ENCODE data around the gene SPTBN4.

DNA sequence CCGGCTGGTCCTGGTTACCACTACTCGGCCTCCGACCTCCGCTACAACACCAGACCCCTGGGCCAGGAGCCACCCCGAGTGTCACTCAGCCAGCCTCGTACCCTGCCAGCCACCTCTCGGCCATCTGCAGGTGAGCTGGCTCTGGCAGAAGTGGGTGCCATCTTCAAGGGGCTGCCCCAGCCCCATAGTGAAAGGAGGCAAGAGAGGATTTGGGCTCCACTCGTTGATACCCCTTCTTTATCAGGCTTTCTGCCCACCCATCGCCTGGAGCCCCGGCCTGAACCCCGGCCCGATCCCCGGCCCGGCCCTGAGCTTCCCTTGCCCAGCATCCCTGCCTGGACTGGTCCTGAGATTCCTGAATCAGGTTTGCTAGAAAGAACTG lies 141.4 kb downstream of the SPTBN4 start:
- TF ChIP-seq, protein P1, sequence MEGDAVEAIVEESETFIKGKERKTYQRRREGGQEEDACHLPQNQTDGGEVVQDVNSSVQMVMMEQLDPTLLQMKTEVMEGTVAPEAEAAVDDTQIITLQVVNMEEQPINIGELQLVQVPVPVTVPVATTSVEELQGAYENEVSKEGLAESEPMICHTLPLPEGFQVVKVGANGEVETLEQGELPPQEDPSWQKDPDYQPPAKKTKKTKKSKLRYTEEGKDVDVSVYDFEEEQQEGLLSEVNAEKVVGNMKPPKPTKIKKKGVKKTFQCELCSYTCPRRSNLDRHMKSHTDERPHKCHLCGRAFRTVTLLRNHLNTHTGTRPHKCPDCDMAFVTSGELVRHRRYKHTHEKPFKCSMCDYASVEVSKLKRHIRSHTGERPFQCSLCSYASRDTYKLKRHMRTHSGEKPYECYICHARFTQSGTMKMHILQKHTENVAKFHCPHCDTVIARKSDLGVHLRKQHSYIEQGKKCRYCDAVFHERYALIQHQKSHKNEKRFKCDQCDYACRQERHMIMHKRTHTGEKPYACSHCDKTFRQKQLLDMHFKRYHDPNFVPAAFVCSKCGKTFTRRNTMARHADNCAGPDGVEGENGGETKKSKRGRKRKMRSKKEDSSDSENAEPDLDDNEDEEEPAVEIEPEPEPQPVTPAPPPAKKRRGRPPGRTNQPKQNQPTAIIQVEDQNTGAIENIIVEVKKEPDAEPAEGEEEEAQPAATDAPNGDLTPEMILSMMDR (IDR thresholded peaks at IDR 0.05) = no peak
- no peak for TF ChIP-seq POLR2A (IDR thresholded peaks at IDR 0.05)

Data from Peyer's patch (tissue), 4 donors.